ENCODE data around the gene CCKAR. TPM values are rescaled to one million over a fixed set of nuclear protein-coding genes. Genes with fewer than 3 reads are reported as not detected.

CCKAR gene
- total RNA-seq, 2 experiments from 2014 or later = not detected

GRCh38 chr4:26452565-26453531 is 37.4 kb downstream of the CCKAR start:
- H3K27ac Mint-ChIP-seq = no peak overlapping the region
- ChIA-PET CTCF (interaction anchor here (1.0 to 1.4 kb wide), 3 partner anchors 23 to 465 kb away, joined by 3 read pairs; no protein-coding TSS in a partner anchor), POLR2A (no interaction called here)
- H3K9me3 Mint-ChIP-seq (ENCODE audit: insufficient read depth) = no peaks in the 10 kb centered on the region
- peaks cover 5% of the 10 kb centered on the region for H3K27me3 Mint-ChIP-seq (ENCODE audit: low read depth)
- H3K4me3 Mint-ChIP-seq = no peak overlapping the region
- DNase-seq = no peak
- no peak for ATAC-seq
- peaks cover 8% of the 10 kb centered on the region for H3K4me1 Mint-ChIP-seq (ENCODE audit: low read depth)
- no peaks in the 10 kb centered on the region for H3K36me3 Mint-ChIP-seq (ENCODE audit: low read depth)

GRCh38 chr4:26451597-26451996 is 38.7 kb downstream of the CCKAR start:
- Mint-ChIP-seq H3K4me3 (no peak overlapping the region), H3K27ac (no peak overlapping the region), H3K4me1 (ENCODE audit: low read depth) (no peaks in the 10 kb centered on the region), H3K27me3 (ENCODE audit: low read depth) (peaks cover 6% of the 10 kb centered on the region), H3K36me3 (ENCODE audit: low read depth) (no peaks in the 10 kb centered on the region), H3K9me3 (ENCODE audit: insufficient read depth) (no peaks in the 10 kb centered on the region)
- no peak for ATAC-seq
- POLR2A ChIA-PET = no interaction called here
- DNase-seq = no peak
- CTCF ChIA-PET = no interaction called here

- Mint-ChIP-seq H3K27me3 (ENCODE audit: low read depth) (peaks cover 10% of the 10 kb centered on the region), H3K4me1 (ENCODE audit: low read depth) (no peaks in the 10 kb centered on the region), H3K27ac (no peak overlapping the region), H3K36me3 (ENCODE audit: low read depth) (no peaks in the 10 kb centered on the region), H3K9me3 (ENCODE audit: insufficient read depth) (no peaks in the 10 kb centered on the region), H3K4me3 (no peak overlapping the region)
- no peak for DNase-seq
- POLR2A ChIA-PET = no interaction called here
- CTCF ChIA-PET = no interaction called here
- ATAC-seq = no peak
Measured at GRCh38 chr4:26450418-26450817, 39.9 kb downstream of the CCKAR start.

GRCh38 chr4:26447378-26447777 is 42.9 kb downstream of the CCKAR start:
- no peak overlapping the region for H3K4me3 Mint-ChIP-seq
- H3K27me3 Mint-ChIP-seq (ENCODE audit: low read depth) = peaks cover 14% of the 10 kb centered on the region
- H3K36me3 Mint-ChIP-seq (ENCODE audit: low read depth) = peaks cover 2% of the 10 kb centered on the region
- peaks cover 3% of the 10 kb centered on the region for H3K9me3 Mint-ChIP-seq (ENCODE audit: insufficient read depth)
- no peak for DNase-seq
- POLR2A ChIA-PET = no interaction called here
- H3K27ac Mint-ChIP-seq = no peak overlapping the region
- no peaks in the 10 kb centered on the region for H3K4me1 Mint-ChIP-seq (ENCODE audit: low read depth)
- CTCF ChIA-PET = no interaction called here
- no peak for ATAC-seq

GRCh38 chr4:26441771-26442170 is 48.5 kb downstream of the CCKAR start:
- ChIA-PET POLR2A (no interaction called here), CTCF (no interaction called here)
- Mint-ChIP-seq H3K9me3 (ENCODE audit: insufficient read depth) (peaks cover 3% of the 10 kb centered on the region), H3K36me3 (ENCODE audit: low read depth) (peaks cover 2% of the 10 kb centered on the region), H3K4me1 (ENCODE audit: low read depth) (no peaks in the 10 kb centered on the region), H3K27me3 (ENCODE audit: low read depth) (peaks cover 8% of the 10 kb centered on the region), H3K4me3 (no peak overlapping the region), H3K27ac (no peak overlapping the region)
- no peak for DNase-seq
- no peak for ATAC-seq

GRCh38 chr4:26441102-26441501 is 49.2 kb downstream of the CCKAR start:
- Mint-ChIP-seq H3K4me1 (ENCODE audit: low read depth) (no peaks in the 10 kb centered on the region), H3K4me3 (no peak overlapping the region), H3K27ac (no peak overlapping the region), H3K27me3 (ENCODE audit: low read depth) (peaks cover 3% of the 10 kb centered on the region), H3K36me3 (ENCODE audit: low read depth) (peaks cover 2% of the 10 kb centered on the region), H3K9me3 (ENCODE audit: insufficient read depth) (peaks cover 3% of the 10 kb centered on the region)
- DNase-seq (no peak), ATAC-seq (no peak)
- POLR2A ChIA-PET = no interaction called here
- CTCF ChIA-PET = no interaction called here

- no peak for ATAC-seq
- Mint-ChIP-seq H3K36me3 (ENCODE audit: low read depth) (peaks cover 21% of the 10 kb centered on the region), H3K27ac (no peak overlapping the region), H3K4me1 (ENCODE audit: low read depth) (no peaks in the 10 kb centered on the region), H3K9me3 (ENCODE audit: insufficient read depth) (no peaks in the 10 kb centered on the region), H3K27me3 (ENCODE audit: low read depth) (no peaks in the 10 kb centered on the region), H3K4me3 (no peak overlapping the region)
- ChIA-PET CTCF (interaction anchor here (0.9 to 1.0 kb wide), 2 partner anchors 25 to 508 kb away, joined by 3 to 6 read pairs; no protein-coding TSS in a partner anchor), POLR2A (no interaction called here)
- DNase-seq = no peak
Measured at GRCh38 chr4:26434030-26434639, 56.1 kb downstream of the CCKAR start.

- ATAC-seq (no peak), DNase-seq (no peak)
- Mint-ChIP-seq H3K4me3 (no peak overlapping the region), H3K27ac (no peak overlapping the region), H3K27me3 (ENCODE audit: low read depth) (no peaks in the 10 kb centered on the region), H3K4me1 (ENCODE audit: low read depth) (no peaks in the 10 kb centered on the region), H3K36me3 (ENCODE audit: low read depth) (peaks cover 22% of the 10 kb centered on the region), H3K9me3 (ENCODE audit: insufficient read depth) (no peaks in the 10 kb centered on the region)
- POLR2A ChIA-PET = no interaction called here
- CTCF ChIA-PET = interaction anchor here (0.9 to 2.1 kb wide), 4 partner anchors 25 to 507 kb away, joined by 3 to 6 read pairs (median 4); no protein-coding TSS in a partner anchor
Measured at GRCh38 chr4:26433556-26433955, 56.7 kb downstream of the CCKAR start.

- CTCF ChIA-PET = interaction anchor here (2.1 kb wide), 1 partner anchor 102 kb away, joined by 5 read pairs; no protein-coding TSS in a partner anchor
- peaks cover 26% of the 10 kb centered on the region for H3K36me3 Mint-ChIP-seq (ENCODE audit: low read depth)
- no peak overlapping the region for H3K27ac Mint-ChIP-seq
- no peaks in the 10 kb centered on the region for H3K9me3 Mint-ChIP-seq (ENCODE audit: insufficient read depth)
- H3K27me3 Mint-ChIP-seq (ENCODE audit: low read depth) = no peaks in the 10 kb centered on the region
- H3K4me1 Mint-ChIP-seq (ENCODE audit: low read depth) = peaks cover 3% of the 10 kb centered on the region
- POLR2A ChIA-PET = no interaction called here
- no peak overlapping the region for H3K4me3 Mint-ChIP-seq
- DNase-seq (no peak), ATAC-seq (no peak)
Measured at GRCh38 chr4:26432419-26432818, 57.9 kb downstream of the CCKAR start.

GRCh38 chr4:26431461-26432180 is 58.7 kb downstream of the CCKAR start:
- peaks cover 4% of the 10 kb centered on the region for H3K4me1 Mint-ChIP-seq (ENCODE audit: low read depth)
- DNase-seq = no peak
- H3K27me3 Mint-ChIP-seq (ENCODE audit: low read depth) = no peaks in the 10 kb centered on the region
- POLR2A ChIA-PET = no interaction called here
- H3K36me3 Mint-ChIP-seq (ENCODE audit: low read depth) = peaks cover 29% of the 10 kb centered on the region
- no peaks in the 10 kb centered on the region for H3K9me3 Mint-ChIP-seq (ENCODE audit: insufficient read depth)
- H3K27ac Mint-ChIP-seq = no peak overlapping the region
- CTCF ChIA-PET = interaction anchor here (2.1 kb wide), 1 partner anchor 101 kb away, joined by 5 read pairs; no protein-coding TSS in a partner anchor
- H3K4me3 Mint-ChIP-seq = no peak overlapping the region
- no peak for ATAC-seq
